Measurements from ENCODE around the gene DLST.
"Not testable (repeated sequence)": the region's sequence is repeated elsewhere in the genome, so short reads cannot be mapped to it uniquely, and the experiment has no call there.

Gene DLST

DNA sequence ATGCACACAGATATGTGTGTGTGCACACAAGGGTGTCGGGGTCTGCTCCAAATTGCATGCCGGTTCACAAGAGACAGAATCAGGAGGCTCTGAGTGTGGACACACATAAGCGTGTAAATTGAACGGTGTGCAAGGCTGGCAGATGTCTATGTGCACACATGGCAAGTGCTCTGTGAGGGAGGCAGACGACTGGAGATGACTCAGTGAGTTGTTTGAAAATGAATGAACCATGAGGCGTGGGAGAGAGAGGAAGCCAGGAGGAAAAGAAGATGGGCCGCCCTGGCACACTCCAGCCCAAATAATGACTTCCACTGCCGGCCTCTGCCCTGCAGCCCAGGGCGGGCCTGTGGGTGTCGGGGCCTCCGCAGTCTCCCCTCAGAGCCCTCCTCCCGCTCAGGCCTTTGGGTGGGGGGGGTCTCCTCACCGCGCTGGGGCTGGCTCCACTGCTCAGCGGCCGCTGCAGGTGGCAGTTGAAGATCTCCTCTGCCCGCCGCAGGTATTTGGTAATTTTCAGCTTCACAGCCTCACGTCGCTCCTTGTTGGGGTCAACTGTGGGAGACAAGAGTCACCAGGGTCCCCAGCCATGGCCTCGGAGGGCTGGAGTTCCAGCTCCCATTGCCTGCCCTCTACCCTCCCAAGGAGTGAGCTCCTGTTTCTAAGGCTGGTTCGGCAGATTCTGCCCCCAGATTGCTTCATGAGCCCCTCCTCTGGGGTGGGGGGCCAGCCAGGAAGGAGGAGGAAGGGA is 37.9 kb downstream of the DLST start:
- DNase-seq = no peak

DNA sequence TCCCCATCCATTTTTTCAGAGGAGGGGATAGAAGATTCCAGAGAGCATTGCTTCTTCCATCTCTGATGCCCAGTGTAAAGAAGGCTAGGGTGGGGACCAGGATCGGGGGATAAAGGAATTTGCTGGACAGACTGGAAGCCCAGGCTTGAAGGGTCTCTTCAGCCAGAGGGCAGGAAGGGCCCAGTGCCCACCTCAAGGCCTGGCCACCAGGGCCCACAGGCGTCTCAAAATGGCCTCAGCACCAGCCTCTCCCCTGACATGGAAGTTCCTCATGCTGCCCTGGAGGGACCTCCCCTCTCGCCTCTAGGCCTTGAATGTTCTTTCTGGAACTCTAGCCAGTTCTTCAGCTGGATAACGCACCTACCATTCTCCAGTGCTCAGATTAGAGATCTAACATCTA is 38.6 kb downstream of the DLST start:
- no peak for DNase-seq

- no peak for DNase-seq
These were observed 39.4 kb downstream of the DLST start for GRCh38 chr14:74921053-74921620.

DNA sequence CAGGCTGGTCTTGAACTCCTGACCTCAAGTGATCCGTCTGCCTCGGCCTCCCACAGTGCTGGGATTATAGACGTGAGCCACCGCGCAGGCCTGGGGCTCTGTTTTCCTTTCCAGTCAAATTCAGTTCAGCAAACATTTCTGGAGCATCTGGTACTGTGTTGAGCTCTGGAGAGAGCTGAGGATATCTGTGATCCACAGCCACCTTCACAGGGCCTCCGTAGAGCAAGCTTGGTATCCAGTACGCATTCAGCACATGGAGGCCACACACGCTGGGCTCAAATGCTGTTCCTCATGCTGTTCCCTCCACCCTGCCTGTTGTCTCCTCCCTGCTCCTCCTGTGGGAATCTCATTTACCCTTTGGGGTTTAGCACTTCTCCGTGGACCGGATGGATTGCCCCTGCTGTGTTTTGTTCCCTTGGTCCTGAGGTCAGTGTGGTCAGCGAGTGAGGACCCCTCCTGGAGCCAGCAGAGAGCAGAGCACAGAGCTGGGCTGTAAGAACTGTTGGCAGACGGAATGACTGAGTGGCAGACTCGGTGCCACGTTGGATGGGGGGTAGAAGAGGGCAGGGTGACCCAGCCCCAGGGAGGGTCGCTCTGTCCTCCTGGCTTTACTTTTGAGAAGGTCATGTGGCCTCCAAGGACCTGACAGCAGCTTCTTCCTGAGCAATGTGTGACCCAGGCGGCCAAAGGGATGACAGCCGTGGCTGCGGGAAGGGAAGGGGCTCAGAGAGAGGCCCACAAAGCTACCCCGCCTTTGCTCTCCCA is 40.5 kb downstream of the DLST start:
- no peak for DNase-seq

DNA sequence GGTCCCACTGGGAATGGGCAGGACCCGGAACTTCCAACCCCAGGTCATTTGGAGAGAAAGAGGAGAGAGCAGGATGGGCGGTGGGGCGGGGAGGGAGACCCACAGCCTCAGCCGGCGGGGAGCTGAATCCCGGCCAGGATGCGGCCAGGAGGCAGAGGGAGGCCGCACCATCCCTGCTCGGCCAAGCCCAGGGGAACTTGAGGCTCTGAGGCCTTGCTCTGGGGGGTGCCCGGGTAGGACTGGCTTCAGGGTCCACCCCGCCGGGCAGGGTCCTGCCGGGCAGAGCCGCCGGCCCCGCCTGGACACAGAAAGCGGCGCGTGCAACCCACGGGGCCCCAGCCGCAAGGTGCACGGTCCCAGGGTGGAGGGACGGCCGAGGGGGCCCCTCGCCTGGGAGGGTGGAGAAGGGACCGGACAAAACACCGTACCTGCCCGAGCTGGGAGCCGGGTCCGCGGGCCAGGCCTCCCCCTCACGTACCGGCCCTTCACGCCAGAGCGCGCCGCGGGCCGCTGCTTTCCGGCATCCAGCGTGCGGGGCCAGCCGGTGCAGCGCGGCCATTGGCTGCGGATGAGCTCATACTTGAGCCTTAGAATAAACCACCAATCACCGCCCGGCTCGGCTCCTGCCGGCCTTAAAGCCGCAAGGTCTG is 41.2 kb downstream of the DLST start, which contains the start of gene RPS6KL1:
TSS of gene RPS6KL1 (minus strand) at position 509 of the 650 bp plus-strand sequence. CDS start 1,719 bp downstream, outside the sequence.
- peak; percentile 96 for DNase-seq

DNA sequence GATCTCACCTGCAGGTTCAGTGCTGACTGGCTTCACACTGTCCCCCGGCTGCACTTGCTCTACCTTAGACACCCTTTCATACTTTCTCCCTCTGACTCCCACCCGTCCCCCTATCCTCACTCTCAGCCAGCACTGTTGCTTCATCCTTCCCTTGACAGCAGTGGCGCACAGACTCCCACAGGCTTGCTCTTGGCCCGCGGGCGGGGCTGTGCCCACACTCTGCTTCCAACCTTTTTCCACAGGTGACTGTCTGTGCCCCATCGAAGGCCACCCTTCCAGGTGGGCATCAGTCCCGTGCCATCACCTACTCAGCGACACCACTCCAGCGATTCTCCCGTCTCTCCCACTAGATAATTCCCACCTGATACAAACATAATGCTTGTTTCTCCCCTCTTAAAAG is 42.3 kb downstream of the DLST start:
- no peak for DNase-seq

DNA sequence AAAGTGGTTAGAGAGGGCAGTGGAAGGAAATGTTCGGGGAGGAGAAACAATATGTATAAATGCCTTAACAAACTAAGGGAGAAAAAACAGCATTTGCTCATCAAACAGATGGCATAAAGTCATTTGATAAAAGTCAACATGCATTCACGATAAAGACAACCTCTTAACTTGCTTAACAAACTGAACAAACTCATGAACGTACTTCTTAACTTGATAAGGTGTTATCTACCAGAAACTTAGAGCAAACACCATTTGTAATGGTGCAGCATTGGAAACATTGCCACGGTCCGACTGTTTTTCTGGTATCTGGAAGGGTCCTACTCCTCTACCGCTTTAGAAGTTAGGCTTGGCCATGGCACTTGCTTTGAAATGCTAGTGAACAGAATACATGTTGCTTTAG is 45.5 kb downstream of the DLST start:
- DNase-seq = no peak

GRCh38 chr14:74929242-74929641 is 47.5 kb downstream of the DLST start:
- no peak for DNase-seq

- not testable (repeated sequence) for DNase-seq
These were observed 50.0 kb downstream of the DLST start for GRCh38 chr14:74931744-74932143.

DNA sequence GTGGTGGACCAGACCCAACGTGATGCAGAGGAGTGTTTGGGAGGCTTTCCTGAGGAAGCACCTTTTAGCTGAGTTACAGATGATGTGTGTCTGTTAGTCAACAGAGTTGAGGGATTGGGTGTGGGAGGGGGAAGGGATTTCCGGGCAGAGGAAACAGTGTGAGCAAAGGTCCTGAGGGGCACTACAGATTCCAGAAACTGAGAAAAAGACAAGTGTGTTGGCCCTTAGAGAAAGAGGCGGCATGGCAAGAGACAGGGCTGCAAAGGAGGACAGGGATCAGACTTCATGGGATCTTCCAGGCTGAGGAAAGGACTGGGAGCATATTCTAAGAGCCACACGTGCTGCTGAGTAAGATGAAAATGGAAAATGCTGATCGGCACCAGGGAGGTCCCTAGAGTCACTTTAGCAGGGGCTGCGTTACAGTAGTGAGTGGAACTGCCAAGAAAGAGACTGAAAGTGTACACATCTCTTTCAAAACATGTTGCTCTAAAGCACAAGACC is 50.7 kb downstream of the DLST start:
- no peak for DNase-seq

DNA sequence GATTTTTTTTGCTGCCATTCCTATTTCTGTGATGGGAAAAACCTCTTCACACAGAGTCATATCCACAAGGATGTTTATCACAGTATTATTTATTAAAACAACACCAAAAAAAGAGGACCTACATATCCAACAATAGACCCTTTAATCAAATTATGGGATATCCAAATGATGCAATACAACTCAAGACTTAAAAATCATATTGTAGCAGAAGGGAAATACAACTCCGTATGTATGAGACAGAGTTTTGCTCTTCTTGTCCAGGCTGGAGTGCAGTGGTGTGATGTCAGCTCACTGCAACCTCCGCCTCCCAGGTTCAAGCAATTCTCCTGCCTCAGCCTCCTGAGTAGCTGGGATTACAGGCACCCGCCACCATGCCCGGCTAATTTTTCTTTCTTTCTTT is 51.2 kb downstream of the DLST start:
- not testable (repeated sequence) for DNase-seq

- no peak for DNase-seq
These were observed 52.3 kb downstream of the DLST start for GRCh38 chr14:74934041-74934440.

GRCh38 chr14:74934476-74935359 is 53.0 kb downstream of the DLST start:
- DNase-seq = no peak

- no peak for DNase-seq
These were observed 53.6 kb downstream of the DLST start for GRCh38 chr14:74935360-74935680.

DNA sequence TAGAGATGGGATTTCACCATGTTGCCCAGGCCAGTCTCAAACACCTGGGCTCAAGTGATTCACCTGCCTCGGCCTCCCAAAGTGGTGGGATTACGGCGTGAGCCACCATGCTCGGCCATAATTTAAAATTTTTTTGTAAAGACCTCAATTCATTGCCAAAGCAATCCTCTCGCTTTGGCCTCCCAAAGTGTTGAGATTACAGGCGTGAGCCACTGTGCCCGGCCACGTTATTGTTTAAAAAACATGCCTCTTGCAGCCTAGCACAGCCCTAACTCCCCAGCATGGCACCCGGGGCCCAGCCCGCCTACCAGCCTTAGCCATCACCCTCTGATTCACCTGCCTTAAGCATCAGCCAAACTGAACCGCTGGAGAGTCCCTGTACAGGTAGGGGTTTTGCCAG is 54.4 kb downstream of the DLST start:
- no peak for DNase-seq

DNA sequence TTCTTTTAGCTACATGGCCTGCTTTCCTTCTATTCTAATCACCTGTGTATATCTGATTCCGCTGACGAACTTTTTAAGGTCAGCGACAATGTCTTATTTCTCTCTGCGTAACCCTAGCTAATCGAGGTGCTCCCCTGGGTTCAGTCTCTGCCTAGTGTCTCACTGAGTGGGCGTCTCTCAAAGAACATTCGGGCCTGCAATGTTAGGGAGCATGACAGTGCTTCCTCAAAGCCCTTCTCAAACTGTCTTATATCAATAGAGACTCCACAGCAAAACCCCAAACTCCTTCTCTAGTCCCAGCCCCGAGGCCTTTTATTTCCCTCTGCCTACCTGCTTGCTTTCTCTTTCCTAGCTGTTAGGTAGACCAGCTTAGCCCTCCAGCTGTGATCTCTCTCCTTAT is 55.0 kb downstream of the DLST start:
- no peak for DNase-seq

DNA sequence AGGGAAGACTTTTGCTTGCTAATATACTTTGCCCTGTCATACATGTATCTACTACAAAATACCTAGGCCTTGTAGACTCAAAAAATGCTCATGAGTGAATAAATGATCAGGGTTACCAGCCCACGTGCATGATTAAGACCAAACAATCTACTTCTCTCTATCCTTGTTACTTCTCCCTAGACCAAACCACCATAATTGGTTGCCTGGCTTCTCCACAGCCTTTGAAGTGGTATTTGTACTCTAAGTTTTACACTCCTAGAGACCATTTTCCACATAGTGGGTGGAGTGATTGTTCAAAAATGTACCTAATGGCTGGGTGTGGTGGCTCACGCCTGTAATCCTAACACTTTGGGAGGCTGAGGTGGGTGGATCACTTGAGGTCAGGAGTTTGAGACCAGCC is 55.5 kb downstream of the DLST start:
- DNase-seq = no peak

GRCh38 chr14:74938531-74939495 is 57.1 kb downstream of the DLST start:
- no peak for DNase-seq

DNA sequence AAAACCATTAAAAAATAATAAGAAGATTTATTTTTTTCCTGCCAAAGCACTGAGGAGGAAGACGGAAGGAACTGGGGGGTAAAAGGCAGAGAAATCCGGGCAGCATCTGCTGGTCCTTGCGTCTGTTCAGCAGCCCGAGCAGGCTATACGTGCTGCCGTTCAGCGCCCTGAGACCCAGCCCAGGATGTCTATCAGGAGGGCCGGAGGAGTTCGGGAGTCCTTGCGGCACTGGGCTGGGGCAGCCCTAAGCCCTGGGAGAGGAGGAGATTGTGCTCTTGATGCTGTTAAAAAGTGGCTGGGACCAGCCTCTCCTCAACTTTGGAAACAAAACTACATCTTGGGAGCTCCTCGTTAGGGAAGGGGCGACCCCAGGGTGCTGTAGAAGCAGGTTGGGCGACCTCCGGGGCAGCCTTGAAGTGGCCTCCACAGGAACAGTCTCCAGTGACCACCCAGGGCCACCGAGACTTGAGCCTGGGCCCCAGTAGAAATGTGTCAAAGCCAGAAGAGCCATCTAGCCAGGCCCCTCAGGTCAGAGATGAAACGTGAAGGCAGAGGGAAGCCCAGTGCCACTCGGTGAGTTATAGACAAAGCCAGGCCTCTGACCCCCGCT is 59.3 kb downstream of the DLST start:
- no peak for DNase-seq

DNA sequence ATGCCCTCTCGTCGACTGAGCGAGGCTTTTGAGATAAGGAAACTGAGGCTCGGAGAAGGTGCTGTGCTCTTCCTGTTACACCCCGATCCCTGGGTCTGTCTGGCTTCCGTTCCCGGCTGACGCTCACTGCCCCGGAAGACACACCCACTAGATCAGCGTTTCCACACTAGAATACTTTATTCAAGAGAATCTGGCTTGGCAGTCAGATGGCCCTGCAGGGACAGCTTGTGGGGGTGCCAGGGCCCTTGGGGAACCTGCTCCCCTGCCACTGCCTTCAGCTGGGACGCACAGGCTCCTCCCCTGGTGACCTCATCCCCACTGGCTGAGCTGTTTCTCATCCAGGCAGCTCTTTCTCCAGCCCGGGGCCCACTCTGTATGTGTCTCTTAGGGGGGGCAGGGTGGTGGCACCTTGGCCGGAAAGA is 60.0 kb downstream of the DLST start:
- no peak for DNase-seq

DNA sequence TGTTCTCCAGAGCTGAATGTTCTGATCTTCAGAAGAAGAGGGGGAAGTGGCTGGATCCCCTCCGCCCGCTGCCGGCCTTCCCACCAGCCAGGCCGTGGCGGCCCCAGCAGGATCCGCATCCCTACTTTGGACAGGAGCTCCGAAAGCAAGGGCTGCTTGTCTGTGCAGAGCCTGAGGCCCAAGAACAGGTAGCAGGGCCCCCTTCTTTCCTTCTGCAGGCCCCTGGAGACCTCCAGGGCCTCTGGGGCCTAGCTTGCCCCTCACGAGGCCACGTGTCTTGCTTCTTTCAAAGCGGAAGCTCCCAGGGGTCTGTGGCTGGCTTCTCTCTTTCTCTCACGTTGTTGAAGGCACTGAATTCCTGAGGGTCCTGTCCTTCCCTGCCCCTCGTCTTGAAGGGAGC is 60.5 kb downstream of the DLST start:
- no peak for DNase-seq

All from NCI-H1694 treated with DMSO at 0.1 percent for 48 hours (cell line).